NB4 (cell line): ENCODE data around the gene FUT1.

Experiments
- CTCF ChIP-seq: IDR thresholded peaks from one replicate; pipeline ENCODE4 v1.5.1; 2012; ENCODE audit warnings: low read depth, low read length
- MAX ChIP-seq: IDR thresholded peaks from 2 replicates; pipeline ENCODE4 v1.6.1; 2011; ENCODE audit warnings: low read depth, low read length
- MYC ChIP-seq: IDR thresholded peaks from 2 replicates; pipeline ENCODE4 v1.6.1; 2011; ENCODE audit warnings: low read depth, low read length
- POLR2A ChIP-seq: IDR thresholded peaks from 2 replicates; pipeline ENCODE4 v1.6.1; 2011; ENCODE audit warnings: mild to moderate bottlenecking; ENCODE audit not compliant: insufficient read length; ENCODE audit errors: extremely low read depth

- no peak for TF ChIP-seq CTCF
- no peak for TF ChIP-seq POLR2A
- no peak for TF ChIP-seq MAX
- no peak for TF ChIP-seq MYC
These were observed 43.2 kb upstream of the FUT1 start for GRCh38 chr19:48795685-48796070.
